OCI-LY1 (cell line): ENCODE data around the gene ZNF536.

Experiments used
- H2AFZ ChIP-seq: fragments of 200-600 bp; sonication (generic), shearing (Covaris generic); 2 replicates; pipeline ENCODE4 v1.6.0; 2014; ENCODE audit warnings: antibody characterized with exemption, mild to moderate bottlenecking, low read length
- H3F3A ChIP-seq: fragments of 200-600 bp; sonication (generic), shearing (Covaris generic); 2 replicates; pipeline ENCODE4 v1.6.0; 2014; ENCODE audit warnings: mild to moderate bottlenecking, antibody characterized with exemption, low read length, moderate library complexity; ENCODE audit not compliant: insufficient read depth
- H3K27ac ChIP-seq: fragments of 200-600 bp; sonication (generic); 2 replicates; pipeline ENCODE4 v1.5.1; 2014; ENCODE audit warnings: low read length, mixed run types, mild to moderate bottlenecking, low read depth; ENCODE audit not compliant: poor library complexity, severe bottlenecking
- H3K27me3 ChIP-seq: fragments of 200-600 bp; sonication (generic); 2 replicates; pipeline ENCODE4 v1.6.0; 2014; ENCODE audit warnings: antibody characterized with exemption, mild to moderate bottlenecking, low read length, moderate library complexity; ENCODE audit not compliant: insufficient read depth
- H3K36me3 ChIP-seq: fragments of 200-600 bp; sonication (generic); 2 replicates; pipeline ENCODE4 v1.6.1; 2014; ENCODE audit warnings: mild to moderate bottlenecking, antibody characterized with exemption, low read length, moderate library complexity, mixed read lengths; ENCODE audit not compliant: insufficient read depth
- H3K4me1 ChIP-seq: fragments of 200-600 bp; sonication (generic); 2 replicates; pipeline ENCODE4 v1.5.1; 2014; ENCODE audit warnings: mild to moderate bottlenecking, low read length, moderate library complexity; ENCODE audit not compliant: insufficient read depth, severe bottlenecking
- H3K4me2 ChIP-seq: fragments of 200-600 bp; sonication (generic), shearing (Covaris generic); 2 replicates; pipeline ENCODE4 v1.6.1; 2014; ENCODE audit warnings: low read length
- H3K4me3 ChIP-seq: fragments of 200-600 bp; sonication (generic); 2 replicates; pipeline ENCODE4 v1.5.1; 2014; ENCODE audit warnings: low read length, low read depth, mild to moderate bottlenecking, mixed read lengths; ENCODE audit not compliant: poor library complexity, severe bottlenecking
- H3K79me2 ChIP-seq: fragments of 200-600 bp; shearing (Covaris generic); 2 replicates; pipeline ENCODE4 v1.6.1; 2016; ENCODE audit warnings: mixed run types, low read length, mixed read lengths; ENCODE audit not compliant: insufficient read depth
- H3K9ac ChIP-seq: fragments of 200-600 bp; sonication (generic), shearing (Covaris generic); 2 replicates; pipeline ENCODE4 v1.6.1; 2014; ENCODE audit warnings: mild to moderate bottlenecking, low read length, mixed read lengths
- H3K9me2 ChIP-seq: fragments of 200-600 bp; sonication (generic), shearing (Covaris generic); 2 replicates; pipeline ENCODE4 v1.6.1; 2014; ENCODE audit warnings: low read depth, mild to moderate bottlenecking, low read length, mixed read lengths
- H3K9me3 ChIP-seq: fragments of 200-600 bp; shearing (Covaris generic); 2 replicates; pipeline ENCODE4 v1.6.1; 2014; ENCODE audit warnings: low read length, mixed read lengths
- H4K20me1 ChIP-seq: fragments of 200-600 bp; sonication (generic), shearing (Covaris generic); 2 replicates; pipeline ENCODE4 v1.6.0; 2016; ENCODE audit warnings: mild to moderate bottlenecking, low read length; ENCODE audit not compliant: insufficient read depth
- EZH2 ChIP-seq: fragments of 200-600 bp; sonication (generic), shearing (Covaris generic); IDR thresholded peaks from 2 replicates; pipeline ENCODE4 v1.8.0; 2017; ENCODE audit warnings: borderline replicate concordance, mixed run types, mild to moderate bottlenecking, antibody characterized with exemption, low read length, moderate library complexity, mixed read lengths
- TF ChIP-seq, protein P1 (sequence below): fragments of 200-600 bp; sonication (generic), shearing (Covaris generic); IDR thresholded peaks from 2 replicates; pipeline ENCODE4 v1.5.1; 2017; ENCODE audit warnings: mild to moderate bottlenecking, antibody characterized with exemption, low read length, moderate library complexity, mixed read lengths

The ZNF536 gene

DNA sequence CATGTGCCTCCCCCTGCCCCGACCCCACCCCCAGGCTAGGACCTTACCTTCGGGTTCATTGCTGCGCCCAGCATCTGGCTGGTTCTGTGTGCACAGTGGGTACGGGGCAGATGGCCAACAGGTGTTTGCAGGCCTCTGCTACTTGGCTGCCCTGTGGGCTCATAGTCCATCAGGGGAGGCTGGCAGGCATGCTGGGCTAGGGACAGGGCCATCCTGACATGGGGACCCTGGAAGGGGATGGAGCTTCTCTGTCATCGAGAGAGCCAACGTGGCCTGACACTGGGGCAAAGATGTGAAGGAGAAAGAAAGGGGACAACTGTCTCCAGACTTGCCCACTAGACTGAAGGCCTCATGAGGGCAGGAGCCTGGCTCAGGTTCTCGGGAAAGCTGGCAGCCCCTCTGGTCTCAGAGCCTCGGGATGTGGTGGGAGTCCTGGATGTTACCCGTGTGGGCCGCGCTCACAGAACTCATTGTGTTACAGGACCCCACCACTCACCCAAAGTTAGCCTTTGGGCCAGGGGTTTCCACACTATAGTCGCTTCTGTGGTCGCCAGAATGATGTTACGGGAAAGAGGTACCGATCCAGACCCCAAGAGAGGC lies 4.7 kb downstream of the ZNF536 start:
- no peaks in the 10 kb centered on the region for H3K9me3 ChIP-seq
- no peaks in the 10 kb centered on the region for H3K36me3 ChIP-seq
- H2AFZ ChIP-seq: no peak overlapping the region
- no peaks in the 10 kb centered on the region for H3F3A ChIP-seq
- H3K4me2 ChIP-seq: no peak overlapping the region
- H3K27me3 ChIP-seq: no peaks in the 10 kb centered on the region
- H3K4me3 ChIP-seq: no peak overlapping the region
- H3K79me2 ChIP-seq: no peaks in the 10 kb centered on the region
- H4K20me1 ChIP-seq: no peaks in the 10 kb centered on the region
- TF ChIP-seq EZH2: no peak
- TF ChIP-seq, protein P1, sequence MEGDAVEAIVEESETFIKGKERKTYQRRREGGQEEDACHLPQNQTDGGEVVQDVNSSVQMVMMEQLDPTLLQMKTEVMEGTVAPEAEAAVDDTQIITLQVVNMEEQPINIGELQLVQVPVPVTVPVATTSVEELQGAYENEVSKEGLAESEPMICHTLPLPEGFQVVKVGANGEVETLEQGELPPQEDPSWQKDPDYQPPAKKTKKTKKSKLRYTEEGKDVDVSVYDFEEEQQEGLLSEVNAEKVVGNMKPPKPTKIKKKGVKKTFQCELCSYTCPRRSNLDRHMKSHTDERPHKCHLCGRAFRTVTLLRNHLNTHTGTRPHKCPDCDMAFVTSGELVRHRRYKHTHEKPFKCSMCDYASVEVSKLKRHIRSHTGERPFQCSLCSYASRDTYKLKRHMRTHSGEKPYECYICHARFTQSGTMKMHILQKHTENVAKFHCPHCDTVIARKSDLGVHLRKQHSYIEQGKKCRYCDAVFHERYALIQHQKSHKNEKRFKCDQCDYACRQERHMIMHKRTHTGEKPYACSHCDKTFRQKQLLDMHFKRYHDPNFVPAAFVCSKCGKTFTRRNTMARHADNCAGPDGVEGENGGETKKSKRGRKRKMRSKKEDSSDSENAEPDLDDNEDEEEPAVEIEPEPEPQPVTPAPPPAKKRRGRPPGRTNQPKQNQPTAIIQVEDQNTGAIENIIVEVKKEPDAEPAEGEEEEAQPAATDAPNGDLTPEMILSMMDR: no peak
- no peaks in the 10 kb centered on the region for H3K9me2 ChIP-seq
- H3K9ac ChIP-seq: no peak overlapping the region
- no peak overlapping the region for H3K27ac ChIP-seq
- no peaks in the 10 kb centered on the region for H3K4me1 ChIP-seq

DNA sequence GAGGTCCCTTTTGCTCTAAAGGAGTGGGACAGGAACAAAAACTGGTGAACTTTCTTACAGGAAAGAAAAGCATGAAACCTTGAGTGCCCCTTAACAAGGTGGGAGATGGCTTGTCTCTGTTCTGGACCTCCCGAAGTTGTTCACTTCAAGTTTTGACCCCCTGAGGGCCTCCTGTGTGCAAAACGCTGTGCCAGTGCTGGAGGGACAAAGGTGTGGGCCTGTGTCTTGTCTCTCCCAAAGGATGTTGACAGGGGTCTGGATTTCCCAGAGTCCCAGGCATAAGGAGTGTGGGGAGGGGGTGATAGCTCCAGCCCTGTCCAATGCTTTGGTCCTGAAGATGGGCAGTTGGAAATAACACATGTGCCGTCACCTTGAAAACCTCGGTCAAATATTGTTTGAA lies 6.5 kb downstream of the ZNF536 start:
- TF ChIP-seq, protein P1: no peak
- no peak for TF ChIP-seq EZH2
- no peaks in the 10 kb centered on the region for H3F3A ChIP-seq
- no peaks in the 10 kb centered on the region for H3K9me2 ChIP-seq
- H4K20me1 ChIP-seq: no peaks in the 10 kb centered on the region
- H3K9me3 ChIP-seq: no peaks in the 10 kb centered on the region
- no peak overlapping the region for H3K9ac ChIP-seq
- no peak overlapping the region for H3K27ac ChIP-seq
- no peaks in the 10 kb centered on the region for H3K79me2 ChIP-seq
- H2AFZ ChIP-seq: no peak overlapping the region
- H3K27me3 ChIP-seq: no peaks in the 10 kb centered on the region
- H3K4me3 ChIP-seq: no peak overlapping the region
- H3K4me1 ChIP-seq: no peaks in the 10 kb centered on the region
- no peaks in the 10 kb centered on the region for H3K36me3 ChIP-seq
- H3K4me2 ChIP-seq: no peak overlapping the region

DNA sequence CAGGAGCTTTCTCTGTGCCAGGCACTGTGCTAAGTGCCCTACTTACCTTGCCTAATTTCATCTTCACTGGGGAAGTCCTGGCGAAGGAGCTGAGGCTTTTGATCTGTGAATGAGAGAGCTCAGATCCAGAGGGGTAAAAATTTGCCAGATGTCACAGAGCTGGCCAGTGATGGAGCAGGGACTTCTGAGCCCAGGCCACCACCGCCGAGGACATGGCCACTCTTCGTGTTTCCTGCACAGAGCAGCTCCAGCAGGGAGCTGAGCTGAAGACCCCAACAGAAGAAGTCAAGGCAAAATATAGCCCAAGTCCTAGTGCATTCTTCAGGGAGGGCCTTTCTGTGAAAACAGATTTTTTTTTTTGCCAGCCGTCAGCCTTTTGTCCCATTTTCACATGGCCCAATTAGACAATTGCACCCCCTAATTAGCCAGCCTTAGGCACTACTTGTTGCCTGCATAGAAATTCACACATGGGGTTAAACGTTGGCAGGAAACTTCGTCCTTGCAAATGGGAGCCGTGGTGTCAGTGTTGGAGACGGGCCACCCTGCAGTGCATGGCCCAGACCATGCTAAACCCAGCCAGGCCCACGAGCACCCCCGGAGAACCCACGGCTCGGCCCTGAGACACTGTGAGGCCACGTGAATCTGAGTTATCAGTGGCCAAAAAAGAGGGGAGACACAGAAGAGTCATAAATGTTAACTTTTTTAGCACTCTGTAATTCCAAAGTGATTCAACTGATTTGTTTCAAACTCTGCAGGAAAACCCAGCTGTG lies 7.8 kb downstream of the ZNF536 start:
- TF ChIP-seq EZH2: no peak
- TF ChIP-seq, protein P1: no peak
- Histone ChIP-seq H3K9me3 (no peaks in the 10 kb centered on the region), H3K4me3 (no peak overlapping the region), H3K27ac (no peak overlapping the region), H3K9me2 (no peaks in the 10 kb centered on the region), H3K79me2 (no peaks in the 10 kb centered on the region), H4K20me1 (no peaks in the 10 kb centered on the region), H3K4me1 (no peaks in the 10 kb centered on the region), H2AFZ (no peak overlapping the region), H3K4me2 (no peak overlapping the region), H3K9ac (no peak overlapping the region), H3K27me3 (no peaks in the 10 kb centered on the region), H3K36me3 (no peaks in the 10 kb centered on the region), H3F3A (no peaks in the 10 kb centered on the region)
